Cardiac fibroblast (primary cell): Measurements from ENCODE around the gene PPFIA2.

ENCODE experiments used
- DNase-seq, 2 donors: peaks; one replicate each; pipeline versions ENCODE4 v3.0.0 to v3.0.0-alpha.2; 2010; ENCODE audit warnings: low read depth in 2 of 2
- H3K4me3 ChIP-seq, 2 donors: replicated peaks in 1 of 2; 1 replicate in 1 of 2; 2 replicates in 1 of 2; pipeline ENCODE4 v1.5.1; 2011; ENCODE audit warnings: low read depth in 2 of 2, low read length in 2 of 2, mild to moderate bottlenecking in 2 of 2, moderate library complexity in 1 of 2
- TF ChIP-seq, protein P1 (sequence below): IDR thresholded peaks from one replicate; pipeline ENCODE4 v1.5.1; 2011; ENCODE audit warnings: low read depth, mild to moderate bottlenecking, low read length, inconsistent platforms

Gene PPFIA2

DNA sequence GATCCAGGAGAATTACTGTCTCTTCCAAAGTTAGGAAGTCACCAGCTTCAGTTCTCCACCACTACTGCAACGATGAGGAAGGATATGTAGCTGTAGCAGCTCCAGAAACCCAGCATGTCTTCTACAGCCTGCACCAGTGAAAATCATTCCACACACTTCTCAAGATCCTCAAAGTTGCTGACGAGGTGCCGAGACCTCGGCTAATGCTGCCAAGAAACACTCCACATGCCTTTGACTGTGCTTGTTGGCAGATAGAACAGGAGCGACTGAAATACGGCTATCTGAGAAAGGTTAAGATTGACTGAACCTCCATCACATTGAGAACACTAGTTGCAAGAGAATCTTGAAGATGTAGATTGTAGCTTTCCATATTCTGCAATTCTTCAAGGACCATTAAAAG lies 241.9 kb downstream of the PPFIA2 start:
- TF ChIP-seq, protein P1, sequence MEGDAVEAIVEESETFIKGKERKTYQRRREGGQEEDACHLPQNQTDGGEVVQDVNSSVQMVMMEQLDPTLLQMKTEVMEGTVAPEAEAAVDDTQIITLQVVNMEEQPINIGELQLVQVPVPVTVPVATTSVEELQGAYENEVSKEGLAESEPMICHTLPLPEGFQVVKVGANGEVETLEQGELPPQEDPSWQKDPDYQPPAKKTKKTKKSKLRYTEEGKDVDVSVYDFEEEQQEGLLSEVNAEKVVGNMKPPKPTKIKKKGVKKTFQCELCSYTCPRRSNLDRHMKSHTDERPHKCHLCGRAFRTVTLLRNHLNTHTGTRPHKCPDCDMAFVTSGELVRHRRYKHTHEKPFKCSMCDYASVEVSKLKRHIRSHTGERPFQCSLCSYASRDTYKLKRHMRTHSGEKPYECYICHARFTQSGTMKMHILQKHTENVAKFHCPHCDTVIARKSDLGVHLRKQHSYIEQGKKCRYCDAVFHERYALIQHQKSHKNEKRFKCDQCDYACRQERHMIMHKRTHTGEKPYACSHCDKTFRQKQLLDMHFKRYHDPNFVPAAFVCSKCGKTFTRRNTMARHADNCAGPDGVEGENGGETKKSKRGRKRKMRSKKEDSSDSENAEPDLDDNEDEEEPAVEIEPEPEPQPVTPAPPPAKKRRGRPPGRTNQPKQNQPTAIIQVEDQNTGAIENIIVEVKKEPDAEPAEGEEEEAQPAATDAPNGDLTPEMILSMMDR, result no peak
- no peak overlapping the region for H3K4me3 ChIP-seq
- no peak for DNase-seq

DNA sequence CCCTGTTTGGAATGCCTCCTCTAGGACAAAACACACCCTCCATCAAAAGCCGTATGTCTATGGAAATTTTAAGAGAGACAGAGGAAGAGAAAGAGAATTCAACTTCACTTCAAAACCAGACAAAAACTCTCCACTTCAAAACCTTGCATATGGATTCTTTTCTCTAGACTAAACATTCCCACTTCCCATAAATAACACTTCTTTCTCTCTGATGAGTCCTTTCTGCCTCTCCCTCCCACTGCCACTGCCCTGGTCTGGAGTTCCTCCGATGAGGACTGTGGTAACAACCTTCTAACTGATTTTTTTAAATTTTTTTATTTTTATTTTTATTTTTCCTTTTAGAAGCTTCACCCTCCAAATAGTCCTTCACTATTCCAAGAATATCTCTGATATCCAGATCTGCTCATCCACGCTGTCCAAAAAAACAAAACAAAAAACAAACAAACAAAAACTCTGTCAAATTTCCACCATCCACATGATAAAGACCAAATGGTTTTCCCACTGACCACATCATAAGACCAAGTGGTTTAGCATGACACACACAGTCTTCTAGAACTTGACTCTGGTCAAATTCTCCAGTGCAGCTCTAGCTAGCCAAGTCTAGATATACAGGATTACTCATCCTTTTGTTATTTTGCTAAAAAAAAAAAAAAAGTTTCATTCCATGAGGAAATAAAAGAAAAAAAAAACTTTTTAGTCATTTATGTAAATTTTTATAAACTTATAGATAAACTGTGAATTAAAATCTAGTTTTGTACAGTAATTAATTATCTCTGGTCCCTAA lies 256.0 kb downstream of the PPFIA2 start:
- DNase-seq, result peak; percentile 85 to 89
- H3K4me3 ChIP-seq, result no peak overlapping the region
- TF ChIP-seq, protein P1, result no peak

DNA sequence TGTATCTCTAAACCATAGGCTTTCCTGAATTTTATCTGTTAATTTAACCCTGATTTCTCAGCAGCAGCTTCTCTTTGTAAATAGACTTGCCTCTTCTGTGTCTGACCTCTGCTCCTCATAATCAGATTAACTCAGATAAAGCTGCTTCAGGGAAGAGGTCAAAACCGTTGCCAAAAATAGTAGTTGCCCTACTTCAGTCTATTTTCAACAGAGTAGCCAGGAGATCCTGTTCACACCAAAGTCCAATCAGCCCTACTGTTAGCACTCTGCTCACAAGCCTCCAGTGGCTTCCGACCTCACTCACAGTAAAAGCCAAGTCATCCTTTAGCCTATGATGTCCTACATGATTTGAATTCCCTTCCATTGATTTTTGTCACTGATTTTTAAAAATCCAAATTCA lies 258.4 kb downstream of the PPFIA2 start:
- DNase-seq, result no peak
- no peak overlapping the region for H3K4me3 ChIP-seq
- TF ChIP-seq, protein P1, result no peak

DNA sequence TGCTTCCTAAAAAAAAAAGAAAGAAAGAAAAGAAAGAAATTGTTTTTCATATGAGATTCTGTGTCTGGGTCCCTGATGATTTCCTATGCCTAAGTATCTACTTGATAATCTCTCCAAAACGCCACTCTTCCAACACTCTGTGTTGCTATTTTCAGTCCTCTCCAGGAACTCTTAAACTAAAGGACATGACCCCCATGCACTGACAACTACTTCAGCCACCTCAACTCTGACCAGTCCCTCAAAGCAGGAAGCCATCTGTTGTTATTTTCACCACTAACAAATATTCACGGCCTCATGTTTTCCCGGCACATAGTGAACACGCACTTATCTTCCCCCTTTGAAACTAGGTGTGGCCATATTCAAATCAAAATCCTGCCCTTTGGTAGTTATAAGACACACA lies 259.3 kb downstream of the PPFIA2 start:
- no peak overlapping the region for H3K4me3 ChIP-seq
- TF ChIP-seq, protein P1, result no peak

DNA sequence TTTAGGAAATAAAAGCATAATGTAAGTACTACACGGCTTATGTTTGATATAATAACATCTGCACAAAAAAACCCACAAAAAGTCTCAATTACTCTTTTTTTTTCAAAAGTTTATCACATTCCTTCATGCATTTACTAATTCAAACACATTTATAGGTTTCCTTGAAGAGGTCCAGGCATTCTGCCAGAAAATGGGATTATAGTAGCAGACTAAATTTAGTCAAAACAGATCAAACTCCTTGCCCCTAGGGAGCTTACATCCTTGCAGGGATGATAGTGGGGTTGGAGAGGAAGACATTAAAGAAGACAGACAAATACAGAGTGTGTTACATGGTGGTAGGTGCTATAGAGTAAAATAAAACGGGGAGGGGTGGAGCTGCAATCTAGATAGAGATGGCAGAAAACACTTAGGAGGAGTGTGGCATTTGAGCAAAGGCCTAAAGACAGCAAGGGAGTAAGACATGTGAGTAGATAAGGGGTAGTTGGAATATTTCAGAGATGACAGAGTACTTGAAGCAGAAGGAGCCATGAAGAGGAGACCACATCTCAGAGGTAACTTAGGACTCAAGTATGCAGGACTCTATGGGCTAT lies 266.9 kb downstream of the PPFIA2 start:
- TF ChIP-seq, protein P1, result no peak
- H3K4me3 ChIP-seq, result no peak overlapping the region
- DNase-seq, result peak in 1 of 2 donors; percentile 8

More for the DNA sequence above, 259.3 kb downstream of the PPFIA2 start:
- peak in 1 of 2 donors; percentile 4 for DNase-seq

DNA sequence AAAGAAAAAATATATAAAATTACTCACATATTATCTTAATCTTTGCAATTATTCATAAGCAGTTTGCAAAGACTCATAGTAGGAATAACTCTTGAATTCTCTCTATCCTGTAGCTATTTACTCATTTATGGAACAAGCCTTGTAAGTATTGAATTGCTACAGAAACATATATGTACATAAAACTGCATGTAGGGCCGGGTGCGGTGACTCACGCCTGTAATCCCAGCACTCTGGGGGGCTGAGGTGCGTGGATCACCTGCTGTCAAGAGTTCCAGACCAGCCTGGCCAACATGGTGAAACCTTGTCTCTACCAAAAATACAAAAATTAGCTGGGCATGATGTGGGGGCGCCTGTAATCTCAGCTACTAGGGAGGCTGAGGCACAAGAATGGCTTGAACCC lies 286.2 kb downstream of the PPFIA2 start:
- DNase-seq, result no peak
- TF ChIP-seq, protein P1, result no peak
- no peak overlapping the region for H3K4me3 ChIP-seq
